Left ventricle myocardium inferior (tissue), 1 donor: ENCODE measurements around the gene CAPZA2. TPM values are rescaled to one million over a fixed set of nuclear protein-coding genes. Genes with fewer than 3 reads are reported as not detected.

Experiments
- DNase-seq: peaks from one replicate; pipeline ENCODE4 v3.0.0-alpha.2; 2020
- H3K27ac ChIP-seq: fragments of 200-600 bp; replicated peaks from 2 replicates; pipeline ENCODE4 v1.8.0; 2021
- H3K27me3 ChIP-seq: fragments of 200-600 bp; 2 replicates; pipeline ENCODE4 v1.8.0; 2021; ENCODE audit warnings: low read depth
- H3K36me3 ChIP-seq: fragments of 200-600 bp; 2 replicates; pipeline ENCODE4 v1.8.0; 2021
- H3K4me1 ChIP-seq: fragments of 200-600 bp; 2 replicates; pipeline ENCODE4 v1.8.0; 2021
- H3K4me3 ChIP-seq: fragments of 200-600 bp; 2 replicates; pipeline ENCODE4 v1.8.0; 2021; ENCODE audit warnings: mild to moderate bottlenecking, moderate library complexity
- H3K9me3 ChIP-seq: fragments of 200-600 bp; replicated peaks from 2 replicates; pipeline ENCODE4 v1.8.0; 2021
- intact Hi-C: fragments of 100-400 bp; cut with micrococcal nuclease; formaldehyde crosslinking; loops from one replicate; pipeline ENCODE4 v1.11.0; 2022
- total RNA-seq: library from RNA; stranded (reverse); fragmentation: NEBNext Ultra II Directional; extraction: Animal tissue kit (Norgen Biotek cat#: 25700); gene quantifications from one replicate; pipeline ENCODE4 v1.2.1, GENCODE V29; 2021
- TF ChIP-seq, protein P1 (sequence below): fragments of 200-600 bp; IDR thresholded peaks from 2 replicates; pipeline ENCODE4 v1.8.0; 2021; ENCODE audit warnings: antibody characterized with exemption, mild to moderate bottlenecking, borderline replicate concordance
- donor health status: DM: no; HTN: yes; CAD: no; lungs with severe emphysema.

CAPZA2 gene
- total RNA-seq, 1 donor from 2014 or later = 313 TPM

DNA sequence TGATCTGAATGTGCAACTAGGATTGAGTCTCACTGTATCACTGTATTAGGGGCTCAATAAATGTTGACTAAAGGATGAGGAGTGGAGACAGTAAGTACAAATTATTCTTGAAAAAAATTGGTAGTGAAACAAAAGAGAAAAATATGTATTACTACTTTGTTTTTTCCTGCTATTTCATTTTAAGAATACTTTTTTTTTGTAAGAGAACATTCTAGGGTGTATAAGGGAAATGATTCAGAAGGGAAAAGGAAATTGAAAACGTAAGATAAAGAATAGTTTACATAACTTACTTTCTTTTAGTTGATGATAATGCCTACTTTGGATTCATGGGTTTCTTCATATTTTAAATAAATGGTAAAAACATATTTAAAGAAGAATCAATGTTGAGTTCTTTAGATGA lies 9.6 kb downstream of the CAPZA2 start:
- Histone ChIP-seq H3K4me1 (peaks cover 100% of the 10 kb centered on the region), H3K36me3 (no peaks in the 10 kb centered on the region), H3K27ac (peak overlapping the region; percentile 76), H3K4me3 (peak overlapping the region; percentile 3), H3K9me3 (no peaks in the 10 kb centered on the region), H3K27me3 (no peaks in the 10 kb centered on the region)
- TF ChIP-seq, protein P1, sequence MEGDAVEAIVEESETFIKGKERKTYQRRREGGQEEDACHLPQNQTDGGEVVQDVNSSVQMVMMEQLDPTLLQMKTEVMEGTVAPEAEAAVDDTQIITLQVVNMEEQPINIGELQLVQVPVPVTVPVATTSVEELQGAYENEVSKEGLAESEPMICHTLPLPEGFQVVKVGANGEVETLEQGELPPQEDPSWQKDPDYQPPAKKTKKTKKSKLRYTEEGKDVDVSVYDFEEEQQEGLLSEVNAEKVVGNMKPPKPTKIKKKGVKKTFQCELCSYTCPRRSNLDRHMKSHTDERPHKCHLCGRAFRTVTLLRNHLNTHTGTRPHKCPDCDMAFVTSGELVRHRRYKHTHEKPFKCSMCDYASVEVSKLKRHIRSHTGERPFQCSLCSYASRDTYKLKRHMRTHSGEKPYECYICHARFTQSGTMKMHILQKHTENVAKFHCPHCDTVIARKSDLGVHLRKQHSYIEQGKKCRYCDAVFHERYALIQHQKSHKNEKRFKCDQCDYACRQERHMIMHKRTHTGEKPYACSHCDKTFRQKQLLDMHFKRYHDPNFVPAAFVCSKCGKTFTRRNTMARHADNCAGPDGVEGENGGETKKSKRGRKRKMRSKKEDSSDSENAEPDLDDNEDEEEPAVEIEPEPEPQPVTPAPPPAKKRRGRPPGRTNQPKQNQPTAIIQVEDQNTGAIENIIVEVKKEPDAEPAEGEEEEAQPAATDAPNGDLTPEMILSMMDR = no peak
- intact Hi-C loops = no loop called here
- no peak for DNase-seq

DNA sequence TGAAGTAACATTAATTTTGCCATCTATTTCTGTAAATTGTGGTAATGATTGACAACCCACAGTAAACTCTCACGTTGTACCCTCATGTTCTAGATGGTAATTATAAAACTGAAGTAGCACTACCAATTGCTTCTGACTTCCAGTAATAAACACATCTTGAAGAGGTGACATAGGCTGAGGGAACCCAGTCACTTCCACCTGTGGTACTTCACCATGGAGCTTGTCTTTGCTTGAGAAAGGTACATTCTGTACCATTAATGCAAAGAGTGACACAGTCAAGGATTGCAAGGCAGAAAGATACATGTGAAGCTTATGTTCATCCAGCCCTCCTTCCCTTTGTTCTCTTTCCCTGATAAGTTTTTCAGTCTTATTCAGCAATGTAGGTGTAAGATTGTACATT lies 11.2 kb downstream of the CAPZA2 start:
- intact Hi-C loops = no loop called here
- Histone ChIP-seq H3K4me3 (no peak overlapping the region), H3K27ac (peak overlapping the region; percentile 76), H3K36me3 (no peaks in the 10 kb centered on the region), H3K9me3 (no peaks in the 10 kb centered on the region), H3K4me1 (peaks cover 100% of the 10 kb centered on the region), H3K27me3 (no peaks in the 10 kb centered on the region)
- TF ChIP-seq, protein P1 = no peak
- DNase-seq = no peak

DNA sequence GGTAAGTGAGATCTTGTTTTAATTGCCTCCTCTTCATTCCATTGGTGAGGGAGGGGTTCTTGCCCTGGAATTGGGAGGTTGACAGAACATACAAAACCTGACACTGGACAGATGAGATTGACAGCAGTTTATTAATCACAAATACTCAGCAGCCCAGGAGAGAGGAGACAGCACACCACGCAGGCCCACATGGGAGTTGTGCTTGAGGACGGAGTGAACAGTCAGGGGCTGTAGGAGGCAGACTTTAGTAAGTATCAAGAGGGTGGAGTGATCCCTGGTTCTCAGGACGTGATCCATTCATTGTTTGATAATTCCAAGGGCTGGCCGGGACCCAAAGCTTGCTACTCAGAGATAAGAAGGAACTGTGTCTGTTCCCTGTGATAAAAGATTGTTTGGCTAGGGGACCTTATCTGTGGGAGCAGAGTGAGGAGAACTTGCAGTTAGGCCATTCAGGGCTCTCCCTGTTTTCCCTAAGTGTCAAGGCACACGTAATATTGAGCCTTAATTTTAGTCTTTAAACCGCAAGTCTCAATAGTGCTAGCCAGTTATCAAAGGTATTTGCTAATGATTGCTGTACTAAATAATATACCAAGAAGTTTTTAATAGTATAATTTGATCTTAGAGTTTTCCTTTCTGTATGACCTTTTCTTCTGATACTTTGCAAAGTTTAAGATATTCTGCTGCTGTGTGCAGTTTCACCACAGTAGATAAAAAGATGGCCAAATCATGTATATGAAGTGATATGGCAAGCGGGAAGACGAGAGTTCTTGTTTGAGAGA lies 14.5 kb downstream of the CAPZA2 start:
- no peaks in the 10 kb centered on the region for H3K36me3 ChIP-seq
- H3K27me3 ChIP-seq = no peaks in the 10 kb centered on the region
- H3K4me3 ChIP-seq = peak overlapping the region; percentile 28
- H3K4me1 ChIP-seq = peaks cover 95% of the 10 kb centered on the region
- intact Hi-C loops = no loop called here
- TF ChIP-seq, protein P1 = peak; percentile 22
- H3K27ac ChIP-seq = peak overlapping the region; percentile 76
- no peaks in the 10 kb centered on the region for H3K9me3 ChIP-seq
- DNase-seq = peak; percentile 56

DNA sequence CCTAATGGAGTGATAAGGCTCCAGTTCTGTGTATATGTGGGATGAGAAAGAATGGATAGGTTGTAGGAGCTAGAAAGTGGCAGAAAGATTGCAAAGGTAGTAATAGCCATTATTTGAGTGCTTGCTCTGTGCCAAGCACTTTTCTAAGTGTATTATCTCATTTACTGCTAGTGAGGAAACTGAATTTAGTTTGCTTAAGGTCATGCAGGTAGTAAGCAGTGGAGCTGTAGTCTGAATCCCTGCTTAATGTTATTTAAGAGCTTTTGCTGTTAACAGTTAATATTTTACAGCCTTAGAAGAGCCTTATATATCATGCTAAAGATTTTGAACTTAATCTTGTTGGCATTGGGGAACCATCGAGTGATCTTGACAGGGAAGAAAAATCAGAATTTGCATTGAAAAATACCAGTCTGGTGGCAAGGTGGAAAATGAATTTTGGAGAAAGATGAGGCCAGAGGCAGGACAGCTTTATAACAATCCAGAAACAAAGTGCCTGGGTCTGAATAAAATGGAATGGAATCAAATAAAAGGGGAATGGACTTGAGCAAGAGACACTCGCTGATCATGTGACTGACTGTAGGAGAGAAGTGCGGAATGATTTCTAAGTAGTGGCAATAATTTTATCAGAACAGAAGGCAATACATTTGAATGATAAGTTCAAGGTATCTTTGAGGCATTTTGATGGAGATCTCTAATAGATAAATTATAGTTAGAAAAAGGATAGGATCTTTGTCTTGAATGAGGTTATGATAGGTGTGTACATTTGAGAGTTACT lies 15.2 kb downstream of the CAPZA2 start:
- DNase-seq = no peak
- Histone ChIP-seq H3K4me1 (peaks cover 95% of the 10 kb centered on the region), H3K27ac (peak overlapping the region; percentile 76), H3K27me3 (no peaks in the 10 kb centered on the region), H3K36me3 (no peaks in the 10 kb centered on the region), H3K4me3 (peak overlapping the region; percentile 28), H3K9me3 (no peaks in the 10 kb centered on the region)
- intact Hi-C loops = no loop called here
- TF ChIP-seq, protein P1 = no peak

DNA sequence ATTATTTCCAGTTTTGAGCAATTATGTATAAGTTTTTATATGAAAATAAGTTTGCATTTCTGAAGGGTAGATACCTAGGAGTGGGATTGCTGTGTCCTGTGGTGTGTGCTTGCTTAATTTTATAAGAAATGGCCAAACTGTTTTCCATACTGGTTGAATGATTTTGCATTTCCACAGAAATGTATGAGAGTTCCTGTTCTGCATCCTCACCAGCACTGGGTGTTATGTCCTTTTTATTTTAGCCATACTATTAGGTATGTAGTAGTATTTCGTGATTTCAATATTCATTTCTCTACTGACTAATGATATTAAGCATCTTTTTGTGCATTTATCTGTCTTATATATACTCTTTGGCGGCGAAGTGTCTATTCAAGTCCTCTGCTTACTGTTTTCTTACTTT lies 22.3 kb downstream of the CAPZA2 start:
- intact Hi-C loops = no loop called here
- Histone ChIP-seq H3K27me3 (no peaks in the 10 kb centered on the region), H3K9me3 (peaks cover 11% of the 10 kb centered on the region), H3K27ac (no peak overlapping the region), H3K36me3 (peaks cover 26% of the 10 kb centered on the region), H3K4me3 (no peak overlapping the region), H3K4me1 (peaks cover 71% of the 10 kb centered on the region)
- TF ChIP-seq, protein P1 = no peak
- DNase-seq = no peak
